Measurements from ENCODE around the gene SSBP4. TPM values are rescaled to one million over a fixed set of nuclear protein-coding genes. Genes with fewer than 3 reads are reported as not detected.

The SSBP4 gene
- total and polyA plus RNA-seq, 9 of the 15 experiments (the other 6 are each of a cell fraction or from before 2014, with no cell fraction given) = 1.1 to 189 (median 39.0) TPM

- TF ChIP-seq NRF1 (conservative IDR thresholded peaks at IDR 0.05 in 1 of 2, IDR thresholded peaks at IDR 0.05 in 1 of 2) (peak; percentile 42 to 44; a peak in 1 of 4 replicates), CREM (IDR thresholded peaks at IDR 0.05; ENCODE audit: low read depth) (peak; percentile 33), MYNN (IDR thresholded peaks at IDR 0.05) (0 out of 2 replicates have a peak, but pooled peaks have one; percentile 7), MYNN (CRISPR knock-in tag; IDR thresholded peaks at IDR 0.05) (no peak), HNRNPLL (IDR thresholded peaks at IDR 0.05; ENCODE audit: low read depth, low read length, poor library complexity, severe bottlenecking) (peak; percentile 79), CREB1 (IDR thresholded peaks at IDR 0.05) (no peak; the same call in 1 of the 2 replicates), CREB1 (CRISPR knock-in tag; IDR thresholded peaks at IDR 0.05) (peak; percentile 62; the same call in 1 of the 2 replicates), MEIS2 (IDR thresholded peaks at IDR 0.05; ENCODE audit: partially characterized antibody) (peak; percentile 8), CTBP1 (IDR thresholded peaks at IDR 0.05; ENCODE audit: borderline replicate concordance) (0 out of 2 replicates have a peak, but pooled peaks have one; percentile 34), ZNF518B (CRISPR knock-in tag; IDR thresholded peaks at IDR 0.05) (no peak), ZBTB43 (CRISPR knock-in tag; IDR thresholded peaks at IDR 0.05) (peak; percentile 67; the same call in 1 of the 2 replicates), ARID2 (IDR thresholded peaks at IDR 0.05) (no peak), RFX1 (IDR thresholded peaks at IDR 0.05) (peak; percentile 95), MYC (IDR thresholded peaks at IDR 0.05; ENCODE audit: low read depth, low read length) (peak; percentile 88), MYC (CRISPR knock-in tag; IDR thresholded peaks at IDR 0.05; ENCODE audit: borderline replicate concordance, low read depth) (no peak), HDAC1 (IDR thresholded peaks at IDR 0.05) (peak in 1 of 2 experiments; percentile 79; a peak in 2 of 4 replicates), SIN3A (IDR thresholded peaks at IDR 0.05; ENCODE audit: borderline replicate concordance in 2 of 2, control insufficient read depth in 1 of 2, low read depth in 2 of 2, low read length in 2 of 2) (peak; percentile 39 to 74; a peak in 2 of 4 replicates), LCOR (CRISPR knock-in tag; IDR thresholded peaks at IDR 0.05) (no peak; the same call in 1 of the 2 replicates), ZNF507 (tag; conservative IDR thresholded peaks at IDR 0.05) (no peak), HCFC1 (IDR thresholded peaks at IDR 0.05; ENCODE audit: low read depth, low read length) (peak; percentile 26; the same call in 1 of the 2 replicates), EP300 (IDR thresholded peaks at IDR 0.05; ENCODE audit: low read length) (0 out of 2 replicates have a peak, but pooled peaks have one; percentile 9), DLX4 (CRISPR knock-in tag; IDR thresholded peaks at IDR 0.05) (no peak), ZNF444 (CRISPR knock-in tag; IDR thresholded peaks at IDR 0.05) (peak; percentile 88), MAX (CRISPR knock-in tag; IDR thresholded peaks at IDR 0.05) (peak; percentile 63; the same call in 1 of the 2 replicates)
Observed at GRCh38 chr19:18416778-18417249, 2.4 kb upstream of the SSBP4 start (continued).

All from K562 (cell line).